CD4-positive, alpha-beta T cell treated with Interleukin-17A for 4 hours (primary cell): Measurements from ENCODE around the gene TBC1D30.
"Not testable (repeated sequence)": the region's sequence is repeated elsewhere in the genome, so short reads cannot be mapped to it uniquely, and the experiment has no call there.

ENCODE experiments used
- DNase-seq: peaks from one replicate; pipeline ENCODE4 v3.0.0-alpha.2; 2020; ENCODE audit warnings: mixed read lengths

TBC1D30 gene

GRCh38 chr12:64824500-64825142 is at the start of gene TBC1D30:
Gene TBC1D30, plus strand, starts transcription at chr12:64824647. Its CDS starts 233 bp downstream, at chr12:64824880.
- DNase-seq: no peak

GRCh38 chr12:64775147-64775736 is 49.2 kb upstream of the TBC1D30 start:
- not testable (repeated sequence) for DNase-seq

GRCh38 chr12:64779354-64779974 is 45.0 kb upstream of the TBC1D30 start:
- no peak for DNase-seq

GRCh38 chr12:64780132-64780530 is 44.3 kb upstream of the TBC1D30 start:
- no peak for DNase-seq

- DNase-seq: peak; percentile 18
Measured at GRCh38 chr12:64780531-64781279, 43.7 kb upstream of the TBC1D30 start.

GRCh38 chr12:64781280-64782190 is 42.9 kb upstream of the TBC1D30 start:
- peak; percentile 12 for DNase-seq

- DNase-seq: no peak
Measured at GRCh38 chr12:64782191-64782876, 42.1 kb upstream of the TBC1D30 start.

GRCh38 chr12:64785838-64786237 is 38.6 kb upstream of the TBC1D30 start:
- no peak for DNase-seq

- DNase-seq: no peak
Measured at GRCh38 chr12:64790166-64790565, 34.3 kb upstream of the TBC1D30 start.

GRCh38 chr12:64791036-64791435 is 33.4 kb upstream of the TBC1D30 start:
- DNase-seq: no peak

GRCh38 chr12:64792128-64792527 is 32.3 kb upstream of the TBC1D30 start:
- DNase-seq: no peak

- DNase-seq: no peak
Measured at GRCh38 chr12:64793610-64794009, 30.8 kb upstream of the TBC1D30 start.

- no peak for DNase-seq
Measured at GRCh38 chr12:64794305-64794704, 30.1 kb upstream of the TBC1D30 start.

- DNase-seq: peak; percentile 72
Measured at GRCh38 chr12:64796205-64796845, 28.1 kb upstream of the TBC1D30 start.

GRCh38 chr12:64797156-64797555 is 27.3 kb upstream of the TBC1D30 start:
- no peak for DNase-seq

GRCh38 chr12:64798165-64798564 is 26.3 kb upstream of the TBC1D30 start:
- DNase-seq: no peak

GRCh38 chr12:64800640-64801039 is 23.8 kb upstream of the TBC1D30 start:
- no peak for DNase-seq

GRCh38 chr12:64801381-64801780 is 23.1 kb upstream of the TBC1D30 start:
- no peak for DNase-seq

GRCh38 chr12:64802180-64802775 is 22.2 kb upstream of the TBC1D30 start:
- DNase-seq: peak; percentile 60

GRCh38 chr12:64806173-64806572 is 18.3 kb upstream of the TBC1D30 start:
- DNase-seq: no peak
